COLO668 (cell line): ENCODE data around the gene ACTRT2.

Source experiments
- DNase-seq: peaks from one replicate; lab custom pipeline; 2025; ENCODE audit not compliant: unreplicated experiment; lab: John Stamatoyannopoulos, UW

The ACTRT2 gene

GRCh38 chr1:3017440-3018050 lies 3.7 kb upstream of the ACTRT2 start:
- DNase-seq, result no peak

- no peak for DNase-seq
Measured at GRCh38 chr1:3018051-3018471, 3.2 kb upstream of the ACTRT2 start.

- DNase-seq, result no peak
Measured at GRCh38 chr1:3018576-3018975, 2.7 kb upstream of the ACTRT2 start.

GRCh38 chr1:3019007-3019515 lies 2.2 kb upstream of the ACTRT2 start:
- no peak for DNase-seq

- no peak for DNase-seq
Measured at GRCh38 chr1:3019516-3020051, 1.7 kb upstream of the ACTRT2 start.

GRCh38 chr1:3020263-3020909 lies 881 bp upstream of the ACTRT2 start:
- no peak for DNase-seq

GRCh38 chr1:3021801-3022401 lies 634 bp downstream of the ACTRT2 start:
- DNase-seq, result no peak

GRCh38 chr1:3022511-3022973 lies 1.3 kb downstream of the ACTRT2 start:
- DNase-seq, result no peak

GRCh38 chr1:3022976-3023375 lies 1.7 kb downstream of the ACTRT2 start:
- no peak for DNase-seq

- DNase-seq, result no peak
Measured at GRCh38 chr1:3024019-3024418, 2.8 kb downstream of the ACTRT2 start.

- no peak for DNase-seq
Measured at GRCh38 chr1:3024588-3024987, 3.3 kb downstream of the ACTRT2 start.

- DNase-seq, result no peak
Measured at GRCh38 chr1:3026124-3026523, 4.9 kb downstream of the ACTRT2 start.

- DNase-seq, result no peak
Measured at GRCh38 chr1:3026581-3027391, 5.5 kb downstream of the ACTRT2 start.

GRCh38 chr1:3027611-3028371 lies 6.5 kb downstream of the ACTRT2 start:
- no peak for DNase-seq

- DNase-seq, result no peak
Measured at GRCh38 chr1:3028531-3029282, 7.4 kb downstream of the ACTRT2 start.

- no peak for DNase-seq
Measured at GRCh38 chr1:3029481-3029961, 8.3 kb downstream of the ACTRT2 start.

GRCh38 chr1:3029991-3030662 lies 8.9 kb downstream of the ACTRT2 start:
- DNase-seq, result no peak

GRCh38 chr1:3030663-3031381 lies 9.6 kb downstream of the ACTRT2 start:
- DNase-seq, result no peak
